ENCODE data around the gene AHSG. TPM values are rescaled to one million over a fixed set of nuclear protein-coding genes. Genes with fewer than 3 reads are reported as not detected.
"Not testable (repeated sequence)": the region's sequence is repeated elsewhere in the genome, so short reads cannot be mapped to it uniquely, and the experiment has no call there.

AHSG gene
- total RNA-seq, 4 donors from 2014 or later: 0.36 TPM; not detected in 3

- no peak overlapping the region for H3K4me3 ChIP-seq (ENCODE audit: low read depth, poor library complexity, severe bottlenecking)
- no peak for DNase-seq (ENCODE audit: low spot score in 2 of 2)
- intact Hi-C loops (cut with DNase I; ENCODE audit: low total_unique reads): no loop called here
- 77 to 81% methylated on average over 5 of the region's 5 CpGs for WGBS, 2 donors
- TF ChIP-seq CTCF (IDR thresholded peaks at IDR 0.05) (no peak), POLR2A (IDR thresholded peaks at IDR 0.05) (no peak)
These were observed 29.0 kb upstream of the AHSG start for GRCh38 chr3:186583831-186584230.

GRCh38 chr3:186586245-186586644, 26.6 kb upstream of the AHSG start:
- intact Hi-C loops (cut with DNase I; ENCODE audit: low total_unique reads); DNase-seq (ENCODE audit: low spot score in 2 of 2); H3K4me3 ChIP-seq (ENCODE audit: low read depth, poor library complexity, severe bottlenecking): not testable (repeated sequence)
- WGBS, 2 donors: 82 to 87% methylated on average over 9 of the region's 9 CpGs

GRCh38 chr3:186587183-186587582, 25.7 kb upstream of the AHSG start:
- intact Hi-C loops (cut with DNase I; ENCODE audit: low total_unique reads): no loop called here
- DNase-seq (ENCODE audit: low spot score in 2 of 2): no peak
- no peak for TF ChIP-seq POLR2A (IDR thresholded peaks at IDR 0.05)
- no peak for TF ChIP-seq CTCF (IDR thresholded peaks at IDR 0.05)
- H3K4me3 ChIP-seq (ENCODE audit: low read depth, poor library complexity, severe bottlenecking): no peak overlapping the region

- TF ChIP-seq CTCF (IDR thresholded peaks at IDR 0.05): no peak
- no peak for TF ChIP-seq POLR2A (IDR thresholded peaks at IDR 0.05)
- no peak overlapping the region for H3K4me3 ChIP-seq (ENCODE audit: low read depth, poor library complexity, severe bottlenecking)
- 44 to 53% methylated on average over 2 of the region's 2 CpGs for WGBS, 2 donors
- intact Hi-C loops (cut with DNase I; ENCODE audit: low total_unique reads): no loop called here
- no peak for DNase-seq (ENCODE audit: low spot score in 2 of 2)
These were observed 24.2 kb upstream of the AHSG start for GRCh38 chr3:186588632-186589031.

GRCh38 chr3:186589121-186589520, 23.7 kb upstream of the AHSG start:
- no peak for DNase-seq (ENCODE audit: low spot score in 2 of 2)
- no peak overlapping the region for H3K4me3 ChIP-seq (ENCODE audit: low read depth, poor library complexity, severe bottlenecking)
- no peak for TF ChIP-seq POLR2A (IDR thresholded peaks at IDR 0.05)
- no peak for TF ChIP-seq CTCF (IDR thresholded peaks at IDR 0.05)
- 49 to 54% methylated on average over 3 of the region's 3 CpGs for WGBS, 2 donors
- intact Hi-C loops (cut with DNase I; ENCODE audit: low total_unique reads): no loop called here

GRCh38 chr3:186589856-186590579, 22.8 kb upstream of the AHSG start:
- no peak for DNase-seq (ENCODE audit: low spot score in 2 of 2)
- TF ChIP-seq POLR2A (IDR thresholded peaks at IDR 0.05) (no peak), CTCF (IDR thresholded peaks at IDR 0.05) (no peak)
- no peak overlapping the region for H3K4me3 ChIP-seq (ENCODE audit: low read depth, poor library complexity, severe bottlenecking)
- intact Hi-C loops (cut with DNase I; ENCODE audit: low total_unique reads): no loop called here
- 53 to 55% methylated on average over 5 of the region's 5 CpGs for WGBS, 2 donors
